ENCODE measurements around the gene TDP2.
"Not testable (repeated sequence)": the region's sequence is repeated elsewhere in the genome, so short reads cannot be mapped to it uniquely, and the experiment has no call there.

TDP2 gene

GRCh38 chr6:24664046-24664987 lies 2.4 kb downstream of the TDP2 start:
- no peak overlapping the region for H3K4me3 ChIP-seq (ENCODE audit: low read depth, low read length)

DNA sequence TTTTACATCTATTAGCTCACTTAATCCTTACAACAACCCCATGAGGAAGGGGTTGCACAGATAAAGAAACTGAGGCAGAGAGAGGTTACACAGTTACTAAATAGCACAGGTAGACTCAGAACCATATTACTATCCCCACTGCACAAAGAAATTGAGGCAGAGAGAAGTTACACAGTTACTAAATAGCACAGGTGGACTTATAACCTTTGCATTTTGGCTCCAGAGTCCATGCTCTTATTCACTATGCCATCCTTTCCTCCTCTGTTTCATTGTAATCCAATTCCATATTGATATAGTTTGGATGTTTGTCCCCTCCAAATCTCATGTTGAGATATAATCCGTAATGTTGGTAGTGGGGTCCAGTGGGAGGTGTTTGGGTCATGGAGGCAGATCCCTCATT lies 3.5 kb downstream of the TDP2 start:
- TF ChIP-seq CTCF (IDR thresholded peaks at IDR 0.05; ENCODE audit: borderline replicate concordance, insufficient read depth, low read depth, low read length): no peak
- H3K4me3 ChIP-seq (ENCODE audit: low read depth, low read length): no peak overlapping the region

More at GRCh38 chr6:24664046-24664987, 2.4 kb downstream of the TDP2 start:
- no peak for TF ChIP-seq CTCF (IDR thresholded peaks at IDR 0.05; ENCODE audit: borderline replicate concordance, insufficient read depth, low read depth, low read length)

GRCh38 chr6:24662236-24662635 lies 4.5 kb downstream of the TDP2 start:
- TF ChIP-seq CTCF (IDR thresholded peaks at IDR 0.05; ENCODE audit: borderline replicate concordance, insufficient read depth, low read depth, low read length): no peak
- H3K4me3 ChIP-seq (ENCODE audit: low read depth, low read length): no peak overlapping the region

DNA sequence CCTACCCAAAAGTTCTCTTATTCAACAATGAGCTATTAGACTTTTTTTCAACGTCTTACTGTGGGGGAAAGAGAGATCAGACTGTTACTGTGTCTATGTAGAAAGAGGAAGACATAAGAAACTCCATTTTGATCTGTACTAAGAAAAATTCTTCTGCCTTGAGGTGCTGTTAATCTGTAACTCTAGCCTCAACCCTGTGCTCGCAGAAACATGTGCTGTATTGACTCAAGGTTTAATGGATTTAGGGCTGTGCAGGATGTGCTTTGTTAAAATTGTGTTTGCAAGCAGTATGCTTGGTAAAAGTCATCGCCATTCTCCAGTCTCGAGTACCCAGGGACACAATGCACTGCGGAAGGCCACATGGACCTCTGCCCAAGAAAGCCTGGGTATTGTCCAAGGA lies 4.9 kb downstream of the TDP2 start:
- H3K4me3 ChIP-seq (ENCODE audit: low read depth, low read length): not testable (repeated sequence)

- TF ChIP-seq CTCF (IDR thresholded peaks at IDR 0.05; ENCODE audit: borderline replicate concordance, insufficient read depth, low read depth, low read length): no peak
Measured at GRCh38 chr6:24660105-24660504, 6.6 kb downstream of the TDP2 start.

DNA sequence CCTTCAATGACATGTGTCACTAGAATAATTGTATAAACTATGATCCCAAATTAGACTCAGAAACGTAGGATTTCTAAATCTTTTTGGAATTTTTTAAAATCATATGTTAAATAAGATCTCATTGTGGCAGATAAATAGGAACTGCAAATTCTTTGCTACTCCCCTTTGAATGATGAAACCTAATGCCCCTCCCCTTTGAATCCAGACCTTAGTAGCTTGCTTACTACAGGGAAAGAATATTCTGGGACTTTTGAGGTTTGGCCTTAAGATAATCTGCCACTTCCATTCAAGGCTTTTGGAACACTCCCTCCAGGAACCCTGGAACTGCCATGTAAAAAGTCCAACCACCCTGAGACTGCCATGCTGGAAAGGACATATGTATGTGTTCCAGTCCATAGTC lies 7.1 kb downstream of the TDP2 start:
- no peak for TF ChIP-seq CTCF (IDR thresholded peaks at IDR 0.05; ENCODE audit: borderline replicate concordance, insufficient read depth, low read depth, low read length)
- no peak overlapping the region for H3K4me3 ChIP-seq (ENCODE audit: low read depth, low read length)

More at GRCh38 chr6:24660105-24660504, 6.6 kb downstream of the TDP2 start:
- no peak overlapping the region for H3K4me3 ChIP-seq (ENCODE audit: low read depth, low read length)

GRCh38 chr6:24658573-24659560 lies 7.8 kb downstream of the TDP2 start:
- no peak for TF ChIP-seq CTCF (IDR thresholded peaks at IDR 0.05; ENCODE audit: borderline replicate concordance, insufficient read depth, low read depth, low read length)
- H3K4me3 ChIP-seq (ENCODE audit: low read depth, low read length): no peak overlapping the region
